ENCODE results near the gene ZC3H8.
"Not testable (repeated sequence)": the region's sequence is repeated elsewhere in the genome, so short reads cannot be mapped to it uniquely, and the experiment has no call there.

Gene ZC3H8

GRCh38 chr2:112259509-112260294 is 4.9 kb upstream of the ZC3H8 start:
- peak; percentile 47 to 77 for DNase-seq

- DNase-seq = no peak
Measured at GRCh38 chr2:112257575-112257974, 2.7 kb upstream of the ZC3H8 start.

- DNase-seq = no peak
Measured at GRCh38 chr2:112256654-112257053, 1.8 kb upstream of the ZC3H8 start.

GRCh38 chr2:112255875-112256274 is 1.0 kb upstream of the ZC3H8 start:
- DNase-seq = no peak

- DNase-seq = no peak
Measured at GRCh38 chr2:112253261-112253815, 1.5 kb downstream of the ZC3H8 start.

GRCh38 chr2:112251271-112251670 is 3.6 kb downstream of the ZC3H8 start:
- DNase-seq = no peak

- DNase-seq = no peak
Measured at GRCh38 chr2:112244854-112245253, 10.0 kb downstream of the ZC3H8 start.

GRCh38 chr2:112243233-112243632 is 11.6 kb downstream of the ZC3H8 start:
- no peak for DNase-seq

GRCh38 chr2:112242384-112242783 is 12.5 kb downstream of the ZC3H8 start:
- DNase-seq = no peak

- no peak for DNase-seq
Measured at GRCh38 chr2:112239862-112240261, 15.0 kb downstream of the ZC3H8 start.

GRCh38 chr2:112230371-112230770 is 24.5 kb downstream of the ZC3H8 start:
- DNase-seq = no peak

GRCh38 chr2:112229348-112229747 is 25.5 kb downstream of the ZC3H8 start:
- DNase-seq = peak; percentile 3 to 48

- DNase-seq = no peak
Measured at GRCh38 chr2:112220831-112221230, 34.0 kb downstream of the ZC3H8 start.

GRCh38 chr2:112220186-112220585 is 34.7 kb downstream of the ZC3H8 start:
- no peak for DNase-seq

GRCh38 chr2:112217854-112218253 is 37.0 kb downstream of the ZC3H8 start:
- no peak for DNase-seq

- DNase-seq = peak in 1 of 2 experiments; percentile 31
Measured at GRCh38 chr2:112216167-112216566, 38.7 kb downstream of the ZC3H8 start.

GRCh38 chr2:112207905-112208304 is 46.9 kb downstream of the ZC3H8 start:
- not testable (repeated sequence) for DNase-seq

- no peak for DNase-seq
Measured at GRCh38 chr2:112204411-112204810, 50.4 kb downstream of the ZC3H8 start.

GRCh38 chr2:112201696-112202430 is 53.0 kb downstream of the ZC3H8 start:
- no peak for DNase-seq

- DNase-seq = no peak
Measured at GRCh38 chr2:112199188-112199587, 55.7 kb downstream of the ZC3H8 start.

- DNase-seq = no peak
Measured at GRCh38 chr2:112198780-112199179, 56.1 kb downstream of the ZC3H8 start.

GRCh38 chr2:112197868-112198267 is 57.0 kb downstream of the ZC3H8 start:
- DNase-seq = peak in 1 of 2 experiments; percentile 35

- DNase-seq = no peak
Measured at GRCh38 chr2:112195950-112196349, 58.9 kb downstream of the ZC3H8 start.

GRCh38 chr2:112195167-112195766 is 59.6 kb downstream of the ZC3H8 start:
- no peak for DNase-seq

Data from NCI-H524 (cell line).